Spleen (tissue), 11 donors: ENCODE data around the gene TMPO. TPM values are rescaled to one million over a fixed set of nuclear protein-coding genes. Genes with fewer than 3 reads are reported as not detected.
A peak's percentile ranks its signal among the peaks of the same experiment; 100 is the strongest.
"Not testable (repeated sequence)": the region's sequence is repeated elsewhere in the genome, so short reads cannot be mapped to it uniquely, and the experiment has no call there.

Source experiments
- DNase-seq: peaks from one replicate; pipeline ENCODE4 v3.0.0-alpha.2; 2020
- H3K27ac ChIP-seq, 8 donors: fragments of 200-600 bp; sonication (generic) in 7 of 8; 1 replicate in 4 of 8; 2 replicates in 4 of 8; pipeline versions ENCODE4 v1.5.0 to v1.8.0; 2016 to 2021; ENCODE audit warnings: inconsistent platforms in 4 of 8, mild to moderate bottlenecking in 4 of 8, moderate library complexity in 1 of 8
- H3K27me3 ChIP-seq, 7 donors: fragments of 200-600 bp; sonication (generic) in 6 of 7; replicated peaks in 1 of 7; 1 replicate in 4 of 7; 2 replicates in 3 of 7; pipeline versions ENCODE4 v1.5.0 to v1.8.0; 2016 to 2021; ENCODE audit warnings: inconsistent platforms in 3 of 7, mild to moderate bottlenecking in 1 of 7
- H3K36me3 ChIP-seq, 6 donors: fragments of 200-600 bp; sonication (generic) in 5 of 6; 1 replicate in 4 of 6; 2 replicates in 2 of 6; pipeline versions ENCODE4 v1.5.0 to v1.8.0; 2016 to 2021; ENCODE audit warnings: inconsistent platforms in 2 of 6
- H3K4me1 ChIP-seq, 6 donors: fragments of 200-600 bp; sonication (generic) in 5 of 6; 1 replicate in 3 of 6; 2 replicates in 3 of 6; pipeline versions ENCODE4 v1.5.0 to v1.8.0; 2016 to 2021; ENCODE audit warnings: inconsistent platforms in 3 of 6
- H3K4me3 ChIP-seq, 8 donors: fragments of 200-600 bp; sonication (generic) in 7 of 8; 1 replicate in 4 of 8; 2 replicates in 4 of 8; pipeline versions ENCODE4 v1.5.0 to v1.8.0; 2016 to 2021; ENCODE audit warnings: inconsistent platforms in 4 of 8, mild to moderate bottlenecking in 4 of 8, moderate library complexity in 2 of 8
- H3K9me3 ChIP-seq, 8 donors: fragments of 200-600 bp; sonication (generic) in 7 of 8; 1 replicate in 4 of 8; 2 replicates in 4 of 8; pipeline versions ENCODE4 v1.5.0 to v1.8.0; 2016 to 2021; ENCODE audit warnings: inconsistent platforms in 4 of 8
- POLR2A ChIP-seq, 3 donors: fragments of 450-650 bp; IDR thresholded peaks; one replicate each; pipeline ENCODE4 v1.5.1; 2017; ENCODE audit warnings: antibody characterized with exemption in 3 of 3, mild to moderate bottlenecking in 1 of 3
- POLR2AphosphoS5 ChIP-seq, 3 donors: sonication (generic); formaldehyde crosslinking; IDR thresholded peaks; one replicate each; pipeline ENCODE4 v1.5.1; 2017; ENCODE audit warnings: antibody characterized with exemption in 3 of 3
- WGBS, 5 donors: extraction: QIAGEN DNeasy Blood & Tissue Kit in 3 of 5; methylation state at CpG; one replicate each; pipeline versions ENCODE4 v1.1.5 to v1.1.7; 2013 to 2018; 5-methylcytosine and 5-hydroxymethylcytosine counted together
- intact Hi-C: fragments of 100-400 bp; cut with DNase I; formaldehyde crosslinking; loops from one replicate; pipeline ENCODE4 v1.15.0; 2023; ENCODE audit warnings: low total_unique reads
- polyA plus RNA-seq, 3 donors: library from polyadenylated mRNA; stranded (reverse); fragments of 200-250 nt; gene quantifications; one replicate each; pipeline ENCODE4 v1.2.1, GENCODE V29; 2013
- total RNA-seq, 7 donors: library from RNA; depleted of rRNA in 3 of 7; stranded (reverse); fragments of >200 nt in 3 of 7; fragmentation: NEBNext Ultra II Directional in 4 of 7; extraction: Animal tissue kit (Norgen Biotek cat#: 25700) in 4 of 7; gene quantifications; one replicate each; pipeline versions ENCODE4 v1.1.0 to v1.2.1, GENCODE V29; 2016 to 2021
- TF ChIP-seq, protein P1 (sequence below), 11 experiments: fragments of 200-600 bp in 7 of 11; fragments of 450-650 bp in 4 of 11; sonication (generic) in 4 of 11; IDR thresholded peaks in 8 of 11; conservative IDR thresholded peaks in 3 of 11; 1 replicate in 7 of 11; 2 replicates in 4 of 11; pipeline versions ENCODE4 v1.4.0 to v1.8.0; 2016 to 2021; ENCODE audit warnings: antibody characterized with exemption in 11 of 11, inconsistent platforms in 4 of 11, mild to moderate bottlenecking in 1 of 11
- donor health status: healthy with polysubstance abuse.
- donor health status: DM: no; HTN: no; CAD: no; lungs with moderate emphysema.
- donor health status: DM: no; HTN: no; CAD: no.
- donor health status: Bipolar disorder and iron deficiency.
- donor health status: healthy.
- donor health status: DM: no; HTN: no; CAD: no.
- donor health status: DM: yes; HTN: yes; CAD: no.

Gene TMPO
- total and polyA plus RNA-seq, 10 donors: 31.6 to 150 (median 89.8) TPM

DNA sequence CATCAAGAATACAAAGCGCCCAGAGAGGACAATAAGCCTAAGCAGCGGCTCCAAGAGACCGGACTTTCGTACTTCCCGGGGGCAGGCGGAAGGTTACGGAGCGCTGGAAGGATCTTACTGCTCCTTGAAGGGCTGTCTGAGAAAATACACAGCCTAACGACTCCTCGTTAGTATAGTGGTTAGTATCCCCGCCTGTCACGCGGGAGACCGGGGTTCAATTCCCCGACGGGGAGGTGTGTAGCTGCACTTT, 12.1 kb upstream of the TMPO start:
- Histone ChIP-seq H3K36me3 (no peaks in the 10 kb centered on the region), H3K4me3 (peak overlapping the region; percentile 45 to 71 (median 54)), H3K4me1 (peaks cover 0 to 21% (median 15%) of the 10 kb centered on the region in 6 donors), H3K9me3 (no peaks in the 10 kb centered on the region), H3K27ac (peak overlapping the region; percentile 90 to 99 (median 96)), H3K27me3 (no peaks in the 10 kb centered on the region)
- intact Hi-C loops: no loop called here
- TF ChIP-seq, protein P1, sequence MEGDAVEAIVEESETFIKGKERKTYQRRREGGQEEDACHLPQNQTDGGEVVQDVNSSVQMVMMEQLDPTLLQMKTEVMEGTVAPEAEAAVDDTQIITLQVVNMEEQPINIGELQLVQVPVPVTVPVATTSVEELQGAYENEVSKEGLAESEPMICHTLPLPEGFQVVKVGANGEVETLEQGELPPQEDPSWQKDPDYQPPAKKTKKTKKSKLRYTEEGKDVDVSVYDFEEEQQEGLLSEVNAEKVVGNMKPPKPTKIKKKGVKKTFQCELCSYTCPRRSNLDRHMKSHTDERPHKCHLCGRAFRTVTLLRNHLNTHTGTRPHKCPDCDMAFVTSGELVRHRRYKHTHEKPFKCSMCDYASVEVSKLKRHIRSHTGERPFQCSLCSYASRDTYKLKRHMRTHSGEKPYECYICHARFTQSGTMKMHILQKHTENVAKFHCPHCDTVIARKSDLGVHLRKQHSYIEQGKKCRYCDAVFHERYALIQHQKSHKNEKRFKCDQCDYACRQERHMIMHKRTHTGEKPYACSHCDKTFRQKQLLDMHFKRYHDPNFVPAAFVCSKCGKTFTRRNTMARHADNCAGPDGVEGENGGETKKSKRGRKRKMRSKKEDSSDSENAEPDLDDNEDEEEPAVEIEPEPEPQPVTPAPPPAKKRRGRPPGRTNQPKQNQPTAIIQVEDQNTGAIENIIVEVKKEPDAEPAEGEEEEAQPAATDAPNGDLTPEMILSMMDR (IDR thresholded peaks at IDR 0.05 in 8 of 11, conservative IDR thresholded peaks at IDR 0.05 in 3 of 11): no peak
- peak in 1 of 3 donors; percentile 14 for TF ChIP-seq POLR2A (IDR thresholded peaks at IDR 0.05)
- no peak for TF ChIP-seq POLR2AphosphoS5 (IDR thresholded peaks at IDR 0.05)
- peak; percentile 93 for DNase-seq
- 0 to 1% (median 1%) methylated on average over 16 of the region's 16 CpGs for WGBS, 5 donors

DNA sequence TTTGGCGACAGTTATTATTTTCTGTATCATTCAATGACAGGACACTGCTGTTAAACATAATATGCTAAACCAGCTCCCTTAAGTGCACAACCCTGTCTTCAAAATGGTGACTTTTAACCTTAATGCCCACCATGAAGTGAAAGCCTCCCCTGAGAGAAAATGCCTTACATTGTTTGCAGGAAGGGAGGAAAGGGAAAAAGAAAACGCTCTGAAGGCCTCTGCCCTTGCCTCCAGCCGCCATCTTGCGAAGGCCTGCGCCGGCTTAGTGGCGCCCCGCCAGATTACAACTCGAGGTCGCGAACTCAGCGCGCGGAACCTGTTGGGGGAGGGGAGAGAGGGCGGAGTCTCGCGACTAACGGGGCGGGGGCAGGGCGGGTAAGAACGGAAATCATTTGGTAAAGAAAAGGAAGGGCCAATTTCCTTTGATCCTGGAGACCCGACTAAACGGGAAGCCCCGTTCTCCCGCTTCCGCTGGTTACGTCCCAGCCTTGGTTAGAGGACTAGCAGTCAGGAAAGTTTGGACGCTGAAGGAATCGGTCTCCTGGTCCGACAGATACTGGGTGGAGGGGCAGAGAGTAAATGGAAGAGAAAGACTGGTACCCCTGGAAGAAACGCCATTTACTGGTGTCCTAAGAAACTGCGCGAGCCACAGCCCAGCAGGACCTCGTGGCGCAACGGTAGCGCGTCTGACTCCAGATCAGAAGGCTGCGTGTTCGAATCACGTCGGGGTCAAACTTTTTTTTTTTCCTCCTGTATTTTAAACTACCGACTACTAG, 11.6 kb upstream of the TMPO start:
- no peaks in the 10 kb centered on the region for H3K27me3 ChIP-seq
- 0 to 1% (median 0%) methylated on average over 43 of the region's 43 CpGs for WGBS, 5 donors
- H3K4me1 ChIP-seq: peaks cover 0 to 21% (median 15%) of the 10 kb centered on the region in 6 donors
- peak; percentile 94 to 97 (median 96) for TF ChIP-seq POLR2AphosphoS5 (IDR thresholded peaks at IDR 0.05)
- TF ChIP-seq, protein P1 (IDR thresholded peaks at IDR 0.05 in 8 of 11, conservative IDR thresholded peaks at IDR 0.05 in 3 of 11): peak in 3 of 11 experiments; percentile 7 to 36 (median 21)
- TF ChIP-seq POLR2A (IDR thresholded peaks at IDR 0.05): peak in 2 of 3 donors; percentile 27 to 31
- H3K27ac ChIP-seq: peak overlapping the region; percentile 90 to 99 (median 96)
- peak; percentile 98 for DNase-seq
- intact Hi-C loops: no loop called here
- peak overlapping the region; percentile 45 to 71 (median 54) for H3K4me3 ChIP-seq
- no peaks in the 10 kb centered on the region for H3K9me3 ChIP-seq
- no peaks in the 10 kb centered on the region for H3K36me3 ChIP-seq

DNA sequence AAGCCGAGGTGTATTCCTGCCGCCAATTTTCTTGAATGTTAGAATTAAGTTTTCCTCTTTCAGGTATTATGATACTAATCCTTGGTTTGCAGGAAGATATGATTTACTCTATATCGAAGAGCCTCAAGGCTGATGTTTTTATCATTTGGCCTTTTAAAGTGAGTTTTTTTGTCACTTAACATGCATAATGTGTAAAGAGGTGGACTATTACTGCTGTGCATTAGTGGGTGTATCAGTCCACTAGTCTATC, 11.1 kb upstream of the TMPO start:
- no peak for DNase-seq
- Histone ChIP-seq H3K36me3 (no peaks in the 10 kb centered on the region), H3K4me3 (peak overlapping the region; percentile 45 to 71 (median 54)), H3K9me3 (no peaks in the 10 kb centered on the region), H3K27ac (peak overlapping the region; percentile 90 to 99 (median 96)), H3K4me1 (peaks cover 0 to 21% (median 15%) of the 10 kb centered on the region in 6 donors), H3K27me3 (no peaks in the 10 kb centered on the region)
- TF ChIP-seq POLR2AphosphoS5 (IDR thresholded peaks at IDR 0.05) (no peak), POLR2A (IDR thresholded peaks at IDR 0.05) (no peak)
- TF ChIP-seq, protein P1 (IDR thresholded peaks at IDR 0.05 in 8 of 11, conservative IDR thresholded peaks at IDR 0.05 in 3 of 11): no peak
- WGBS, 5 donors: 13 to 22% (median 15%) methylated on average over 3 of the region's 3 CpGs
- intact Hi-C loops: no loop called here

DNA sequence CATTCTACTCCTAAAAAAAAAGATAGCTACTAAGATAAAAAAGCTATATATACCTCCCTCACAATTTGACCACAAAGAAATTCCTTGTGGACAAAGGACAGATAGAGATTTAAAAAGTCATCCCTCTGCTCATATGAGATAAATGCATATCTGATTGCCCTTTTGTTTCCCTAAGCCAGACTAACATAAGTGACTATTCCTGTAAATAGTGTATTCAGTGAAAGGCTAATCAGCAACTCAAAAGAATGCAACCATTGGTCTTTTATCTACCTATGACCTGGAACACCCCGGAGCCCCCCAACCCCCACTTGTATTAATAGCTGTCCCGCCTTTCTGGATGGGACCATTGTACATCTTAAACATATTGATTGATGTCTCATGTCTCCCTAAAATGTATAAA, 6.3 kb upstream of the TMPO start:
- H3K27me3 ChIP-seq: no peaks in the 10 kb centered on the region
- WGBS, 5 donors: 90 to 96% (median 92%) methylated on average over 2 of the region's 2 CpGs
- intact Hi-C loops: no loop called here
- DNase-seq: no peak
- H3K27ac ChIP-seq: no peak overlapping the region
- no peak overlapping the region for H3K4me3 ChIP-seq
- TF ChIP-seq, protein P1 (IDR thresholded peaks at IDR 0.05 in 8 of 11, conservative IDR thresholded peaks at IDR 0.05 in 3 of 11): no peak
- H3K9me3 ChIP-seq: no peaks in the 10 kb centered on the region
- no peaks in the 10 kb centered on the region for H3K36me3 ChIP-seq
- peaks cover 4 to 29% (median 26%) of the 10 kb centered on the region in 6 donors for H3K4me1 ChIP-seq

DNA sequence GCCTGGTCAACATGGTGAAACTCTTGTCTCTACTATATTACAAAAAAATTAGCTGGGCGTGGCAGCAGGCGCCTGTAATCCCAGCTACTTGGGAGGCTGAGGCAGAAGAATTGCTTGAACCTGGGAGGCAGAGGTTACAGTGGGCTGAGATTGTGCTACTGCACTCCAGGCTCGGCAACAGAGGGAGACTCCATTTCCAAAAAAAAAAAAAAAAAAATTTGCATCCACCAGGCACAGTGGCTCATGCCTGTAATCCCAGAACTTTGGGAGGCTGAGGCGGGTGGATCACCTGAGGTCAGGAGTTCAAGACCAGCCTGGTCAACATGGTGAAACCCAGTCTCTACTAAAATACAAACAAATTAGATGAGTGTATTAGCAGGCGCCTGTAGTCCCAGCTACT, 3.6 kb upstream of the TMPO start:
- DNase-seq, H3K27me3 ChIP-seq, H3K36me3 ChIP-seq, H3K9me3 ChIP-seq, H3K4me3 ChIP-seq, H3K27ac ChIP-seq, intact Hi-C loops: not testable (repeated sequence)
- 89 to 96% (median 94%) methylated on average over 5 of the region's 5 CpGs for WGBS, 5 donors
- peaks cover 10 to 29% (median 22%) of the 10 kb centered on the region in 6 donors for H3K4me1 ChIP-seq
